HG02642 (cell line): ENCODE measurements around the gene MMP7.
"Not testable (repeated sequence)": the region's sequence is repeated elsewhere in the genome, so short reads cannot be mapped to it uniquely, and the experiment has no call there.

Experiments
- ATAC-seq: cut with Tn5 transposase; IDR thresholded peaks from one replicate; pipeline ENCODE4 v1.9.1; 2021; ENCODE audit warnings: mild to moderate bottlenecking; ENCODE audit not compliant: unreplicated experiment, poor library complexity

The MMP7 gene

DNA sequence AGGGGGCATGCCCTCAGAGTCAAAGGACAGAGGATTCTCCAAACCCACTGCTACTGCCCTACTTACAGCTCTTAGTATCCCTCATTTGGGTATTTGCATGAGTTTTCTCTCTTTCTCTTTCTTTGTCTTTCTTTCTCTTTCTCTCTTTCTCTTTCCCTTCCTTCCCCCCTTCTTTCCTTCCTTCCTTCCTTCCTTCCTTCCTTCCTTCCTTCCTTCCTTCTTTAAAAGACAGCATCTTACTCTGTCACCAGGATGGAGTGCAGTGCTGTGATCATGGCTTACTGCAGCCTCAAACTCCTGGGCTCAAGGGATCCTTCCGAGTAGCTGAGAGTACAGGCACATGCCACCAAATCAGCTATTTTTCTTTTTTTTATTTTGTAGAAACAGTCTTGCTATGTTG lies 14.0 kb upstream of the MMP7 start:
- no peak for ATAC-seq

DNA sequence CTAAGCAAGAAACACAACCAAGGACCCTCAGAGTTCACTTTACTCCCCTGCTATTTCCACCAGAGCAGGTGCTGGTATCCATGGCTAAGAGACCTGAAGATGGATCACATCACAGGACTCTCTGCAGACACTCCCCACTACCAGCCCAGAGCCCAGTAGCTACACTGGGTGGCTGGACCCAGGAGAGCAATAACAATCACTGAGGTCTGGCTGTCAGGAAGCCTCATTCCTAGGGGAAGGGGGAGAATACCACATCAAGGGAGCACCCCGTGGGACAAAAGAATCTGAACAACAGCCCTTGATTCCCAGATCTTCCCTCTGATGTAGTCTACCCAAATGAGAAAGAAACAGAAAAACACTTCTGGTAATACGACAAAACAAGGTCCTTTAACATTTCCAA lies 9.0 kb upstream of the MMP7 start:
- ATAC-seq, result no peak

DNA sequence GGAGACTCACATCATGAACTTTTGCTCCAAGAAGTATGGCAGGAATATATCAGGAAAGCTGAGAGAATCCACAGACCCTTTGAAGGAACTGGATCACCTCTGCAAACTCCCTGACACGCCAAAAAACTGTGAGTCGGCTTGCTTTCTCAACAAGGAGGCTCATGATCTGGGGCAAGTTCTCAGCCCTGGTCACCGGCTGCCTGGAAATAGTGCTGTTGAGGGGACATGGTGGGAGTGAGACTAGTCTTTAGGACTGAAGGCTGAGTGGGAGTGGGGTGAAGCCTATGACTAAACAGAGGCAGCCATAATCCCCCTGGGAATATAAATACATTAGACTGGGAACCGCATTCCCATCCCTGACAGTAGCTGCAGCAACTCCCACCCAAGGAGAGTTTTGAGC lies 8.4 kb upstream of the MMP7 start:
- ATAC-seq, result no peak

DNA sequence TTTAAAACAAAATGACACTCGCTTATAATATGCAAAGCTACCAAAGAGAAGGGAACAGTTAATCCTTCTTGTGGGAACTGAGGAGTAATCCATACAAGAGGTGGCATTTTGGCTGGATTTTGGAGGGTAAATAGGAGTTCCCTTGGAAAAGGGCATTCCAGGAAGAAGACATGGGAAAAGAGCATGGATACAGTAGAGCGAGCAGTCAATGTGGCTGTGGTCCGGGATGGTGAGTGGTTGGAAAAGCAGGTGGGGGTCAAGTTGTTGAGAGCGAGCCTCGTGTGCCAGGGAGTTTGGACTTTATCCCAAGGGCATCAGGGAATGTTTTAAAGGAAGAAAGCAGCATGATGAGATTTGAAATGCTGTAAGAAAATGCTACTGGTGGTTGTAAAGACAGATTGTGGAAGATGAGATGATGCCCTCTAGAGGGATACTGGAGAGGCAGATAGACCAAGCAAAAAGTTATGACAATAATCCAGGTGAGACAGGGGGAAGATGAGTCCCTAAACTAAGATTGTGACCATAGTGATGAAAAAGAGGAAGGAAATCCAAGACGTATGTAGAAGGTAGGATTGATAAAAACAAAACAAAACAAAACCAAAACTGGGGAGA lies 3.8 kb upstream of the MMP7 start:
- ATAC-seq, result peak; percentile 42

DNA sequence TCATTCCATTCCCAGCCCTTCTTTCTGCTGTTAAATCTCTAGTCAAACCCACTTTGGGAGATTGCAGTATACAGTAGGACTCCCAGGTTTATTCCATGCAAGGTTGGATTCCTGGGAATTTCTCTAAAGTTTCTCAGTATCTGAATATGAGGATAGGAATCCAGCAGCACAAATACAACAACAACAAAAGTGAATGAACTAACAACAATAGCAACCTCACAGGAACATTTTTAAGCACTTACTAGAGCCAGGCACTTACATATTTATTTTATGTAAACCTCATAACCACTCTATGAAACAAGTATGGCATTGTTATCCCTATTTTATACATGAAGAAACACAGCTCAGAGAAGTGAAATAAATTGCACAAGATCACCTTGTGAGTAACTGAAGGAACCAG lies 1.9 kb downstream of the MMP7 start:
- no peak for ATAC-seq

DNA sequence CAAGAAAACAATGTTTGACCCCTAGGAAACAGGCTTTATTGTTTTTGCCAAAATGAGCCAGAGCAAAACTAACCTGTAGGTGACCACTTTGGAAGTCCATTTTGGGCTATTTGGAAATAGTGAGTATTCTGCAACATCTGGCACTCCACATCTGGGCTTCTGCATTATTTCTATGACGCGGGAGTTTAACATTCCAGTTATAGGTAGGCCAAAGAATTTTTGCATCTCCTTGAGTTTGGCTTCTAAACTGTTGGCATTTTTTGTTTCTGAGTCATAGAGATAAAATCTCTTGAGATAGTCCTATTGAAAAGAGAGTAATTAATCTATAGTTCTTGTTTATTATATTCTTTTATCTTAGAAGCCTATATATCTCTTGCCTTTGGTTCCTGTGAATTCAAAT lies 2.9 kb downstream of the MMP7 start:
- no peak for ATAC-seq

DNA sequence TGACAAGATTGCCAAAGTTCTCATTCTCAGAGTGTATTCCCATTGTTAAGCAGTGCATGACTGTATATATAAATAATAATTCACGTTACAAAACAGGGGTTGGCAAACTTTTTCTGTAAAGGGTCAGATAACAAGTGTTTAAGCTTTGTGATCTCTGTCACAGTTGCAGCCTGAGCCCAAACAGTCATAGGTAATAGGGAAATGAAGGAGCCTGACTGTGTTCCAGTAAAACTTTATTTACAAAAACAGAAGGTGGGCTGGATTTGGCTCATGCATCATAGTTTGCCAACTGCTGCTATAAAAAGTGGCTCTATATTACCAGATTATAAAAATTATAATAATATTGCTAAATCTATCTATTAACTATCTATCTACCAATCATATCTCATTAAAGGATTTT lies 3.5 kb downstream of the MMP7 start:
- ATAC-seq, result no peak

DNA sequence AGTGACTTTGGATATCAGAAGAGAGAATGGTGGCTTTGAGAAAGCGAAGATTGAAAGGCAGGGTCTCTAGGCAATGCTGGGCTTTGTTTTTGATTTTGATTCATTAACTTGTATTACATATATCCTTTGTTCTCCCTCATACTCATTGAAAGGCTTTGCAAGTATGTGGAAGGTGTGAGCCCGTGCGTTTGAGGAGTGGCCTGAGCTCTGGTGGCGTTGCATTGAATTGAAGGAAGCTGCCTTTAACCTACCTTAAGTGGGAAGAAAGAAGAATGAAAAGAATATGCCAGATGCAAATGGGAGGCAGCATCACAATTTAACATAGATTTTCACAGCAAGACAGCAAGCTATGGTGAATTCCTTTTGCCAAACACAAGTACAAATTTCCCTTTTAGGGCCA lies 6.7 kb downstream of the MMP7 start:
- ATAC-seq, result no peak

DNA sequence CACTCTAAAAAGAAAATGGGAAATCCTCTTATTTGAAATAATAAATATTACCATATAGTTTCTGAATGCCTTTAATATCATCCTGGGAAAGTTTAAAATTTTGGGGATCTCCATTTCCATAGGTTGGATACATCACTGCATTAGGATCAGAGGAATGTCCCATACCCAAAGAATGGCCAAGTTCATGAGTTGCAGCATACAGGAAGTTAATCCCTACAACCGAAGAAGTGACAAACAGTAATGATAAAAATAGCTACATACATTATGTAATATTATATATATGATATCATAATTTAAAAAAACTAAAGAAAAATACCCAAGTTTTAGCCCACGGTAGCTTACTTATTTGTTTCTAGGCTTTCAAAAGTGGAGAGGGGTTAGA lies 7.4 kb downstream of the MMP7 start:
- ATAC-seq, result no peak

DNA sequence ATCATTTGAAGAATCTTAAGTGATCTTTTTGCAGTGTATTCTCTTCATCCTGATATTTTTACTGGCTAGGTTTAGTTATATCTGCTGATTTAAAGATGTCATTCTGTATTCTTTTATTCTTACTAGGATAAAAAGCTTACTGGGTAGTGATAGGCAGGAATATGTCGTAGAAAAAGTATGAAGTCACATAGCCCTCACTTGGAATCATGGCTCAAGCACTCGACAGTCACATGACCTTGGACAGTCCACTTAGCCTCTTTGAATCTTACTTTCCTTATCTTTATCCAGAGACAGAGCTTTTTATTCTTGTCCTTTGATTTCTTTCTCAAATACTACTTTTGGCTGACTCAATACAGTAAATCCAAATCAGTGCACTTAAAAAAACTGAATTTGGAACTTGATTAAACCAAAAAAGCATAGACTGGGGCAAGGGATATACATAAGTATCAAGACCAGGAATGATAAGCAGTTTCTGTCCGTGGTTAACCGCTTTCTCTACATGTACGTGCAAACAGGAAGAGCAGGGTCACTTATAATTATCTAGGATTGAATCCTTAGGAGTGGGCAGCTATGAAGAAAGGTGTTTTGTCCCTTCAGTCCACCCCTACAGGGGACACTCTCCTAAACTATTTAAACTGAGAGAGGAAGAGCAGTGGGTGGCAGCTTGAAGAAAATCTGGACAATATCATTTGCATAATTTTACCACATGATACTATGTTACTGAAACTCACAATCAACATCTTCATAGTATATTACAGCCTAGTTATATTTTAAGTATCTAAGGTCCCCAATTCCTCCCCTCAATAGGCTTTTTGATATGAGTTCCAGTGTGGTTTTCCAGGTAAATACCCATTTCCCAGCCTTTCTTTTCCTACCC lies 8.0 kb downstream of the MMP7 start:
- peak; percentile 49 for ATAC-seq

DNA sequence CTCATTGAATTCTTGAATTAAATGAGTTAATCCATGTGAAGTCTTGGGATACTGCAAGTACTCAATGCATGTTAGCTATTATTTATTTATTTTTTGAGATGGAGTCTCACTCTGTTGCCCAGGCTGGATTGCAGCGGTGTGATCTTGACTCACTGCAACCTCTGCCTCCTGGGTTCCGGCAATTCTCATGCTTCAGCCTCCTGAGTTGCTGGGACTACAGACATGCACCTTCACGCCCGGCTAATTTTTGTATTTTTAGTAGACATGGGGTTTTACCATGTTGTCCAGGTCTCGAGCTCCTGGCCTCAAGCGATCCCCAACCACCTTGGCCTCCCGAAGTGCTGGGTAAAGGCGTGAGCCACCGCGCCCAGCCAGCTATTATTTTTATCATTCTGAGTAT lies 9.4 kb downstream of the MMP7 start:
- ATAC-seq, result no peak

DNA sequence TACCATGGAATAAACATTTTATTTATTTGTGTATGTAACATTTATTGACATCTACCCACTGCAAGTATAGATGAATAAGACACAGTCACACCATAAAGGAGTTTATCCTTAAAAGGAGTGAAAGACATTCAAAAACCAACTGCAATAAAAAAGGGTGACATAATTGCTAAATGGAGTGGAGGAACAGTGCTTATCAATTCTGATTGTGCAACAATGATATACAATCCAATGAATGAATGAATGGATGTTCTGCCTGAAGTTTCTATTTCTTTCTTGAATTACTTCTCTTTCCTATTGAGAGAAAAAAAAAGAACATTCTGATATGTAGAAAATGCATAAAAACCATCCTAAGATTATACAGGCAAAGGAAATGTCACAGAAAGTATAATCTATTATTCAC lies 10.0 kb downstream of the MMP7 start:
- no peak for ATAC-seq

DNA sequence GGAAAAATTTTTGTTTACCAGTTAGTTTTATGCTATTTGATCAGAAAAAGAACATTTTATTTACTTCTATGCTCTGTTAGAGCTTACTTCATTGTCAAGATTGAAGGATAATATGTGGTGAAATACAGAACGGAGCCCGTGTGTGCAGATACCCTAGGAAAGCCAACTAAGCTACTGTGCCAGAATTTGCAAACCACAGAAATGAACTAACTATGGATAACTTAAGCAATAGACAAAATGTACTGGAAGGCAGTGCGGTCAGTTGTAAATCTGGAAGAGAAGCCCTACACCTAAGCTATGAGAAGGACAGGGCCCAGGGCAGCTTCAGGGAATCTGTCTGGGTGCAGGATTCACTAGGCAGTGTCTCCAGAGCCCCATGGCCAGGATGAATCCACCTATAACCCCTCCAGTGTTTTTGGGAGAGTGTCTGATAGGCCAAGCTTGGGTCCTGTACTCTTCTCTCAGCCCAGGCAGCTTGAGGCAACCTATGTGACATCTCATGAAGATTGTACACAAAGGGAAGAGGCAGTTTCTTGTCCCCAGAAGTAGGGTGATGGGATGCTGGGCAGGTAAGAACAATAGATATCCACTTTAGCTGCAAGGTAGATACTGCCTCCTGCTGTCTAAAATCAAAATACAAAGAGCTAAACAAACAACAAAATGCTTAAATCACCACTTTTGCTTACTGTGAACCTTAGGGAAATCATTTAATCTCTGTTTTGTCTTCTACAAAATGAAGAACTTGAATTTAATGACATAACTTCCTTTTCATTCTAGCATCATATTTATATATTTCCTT lies 12.1 kb downstream of the MMP7 start:
- ATAC-seq, result no peak

DNA sequence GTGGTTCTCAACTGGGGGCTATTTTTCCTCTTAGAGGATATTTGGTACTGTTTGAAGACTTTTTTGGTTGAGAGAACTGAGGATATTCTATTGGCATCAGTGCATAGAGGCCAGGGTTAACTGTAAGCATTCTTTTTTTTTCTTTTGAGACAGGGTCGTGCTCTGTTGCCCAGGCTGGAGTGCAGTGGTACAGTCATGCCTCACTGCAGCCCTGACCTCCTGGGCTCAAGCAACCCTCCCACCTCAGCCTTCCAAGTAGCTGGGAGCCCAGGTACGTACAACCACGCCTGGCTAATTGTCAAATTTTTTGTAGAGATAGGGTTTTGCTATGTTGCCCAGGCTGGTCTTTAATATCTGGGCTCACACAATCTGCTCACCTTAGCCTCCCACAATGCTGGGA lies 12.9 kb downstream of the MMP7 start:
- ATAC-seq, result no peak

DNA sequence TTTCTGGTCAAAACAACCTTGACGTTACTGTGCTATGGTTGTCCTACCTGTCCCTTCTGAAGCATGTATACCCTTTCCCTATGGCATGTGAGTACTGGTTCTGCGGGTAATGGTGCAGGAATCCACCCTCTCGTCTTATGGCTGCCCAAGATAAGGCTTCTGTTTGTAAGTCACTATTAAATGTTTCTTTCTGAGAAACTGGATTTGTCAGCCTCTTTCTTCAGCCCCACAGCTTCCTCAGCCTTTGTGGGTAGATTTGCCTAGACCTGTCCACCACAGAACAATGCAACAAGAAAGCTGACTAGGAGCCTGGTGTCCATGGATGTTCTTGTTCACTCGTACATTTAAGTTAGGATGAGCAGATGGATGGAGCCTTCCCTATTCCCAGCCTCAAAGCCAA lies 14.4 kb downstream of the MMP7 start:
- no peak for ATAC-seq

DNA sequence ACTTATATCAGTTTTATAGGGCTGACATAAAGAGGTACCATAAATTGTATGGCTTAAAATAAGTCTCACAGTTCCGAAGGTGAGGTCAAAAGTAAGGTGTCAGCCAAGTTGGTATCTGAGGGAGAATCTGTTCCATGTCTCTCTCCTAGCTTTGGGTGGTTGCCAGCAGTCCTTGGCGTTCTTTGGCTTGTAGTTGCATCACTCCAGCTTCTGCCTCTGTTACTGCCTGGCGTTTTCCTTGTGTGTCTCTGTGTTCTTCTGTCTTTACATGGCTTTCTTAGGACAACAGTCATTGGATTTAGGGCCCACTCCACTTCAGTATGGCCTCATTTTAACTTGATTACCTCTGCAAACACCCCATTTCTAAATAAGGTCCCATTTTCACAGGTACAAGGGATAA lies 16.7 kb downstream of the MMP7 start:
- no peak for ATAC-seq

DNA sequence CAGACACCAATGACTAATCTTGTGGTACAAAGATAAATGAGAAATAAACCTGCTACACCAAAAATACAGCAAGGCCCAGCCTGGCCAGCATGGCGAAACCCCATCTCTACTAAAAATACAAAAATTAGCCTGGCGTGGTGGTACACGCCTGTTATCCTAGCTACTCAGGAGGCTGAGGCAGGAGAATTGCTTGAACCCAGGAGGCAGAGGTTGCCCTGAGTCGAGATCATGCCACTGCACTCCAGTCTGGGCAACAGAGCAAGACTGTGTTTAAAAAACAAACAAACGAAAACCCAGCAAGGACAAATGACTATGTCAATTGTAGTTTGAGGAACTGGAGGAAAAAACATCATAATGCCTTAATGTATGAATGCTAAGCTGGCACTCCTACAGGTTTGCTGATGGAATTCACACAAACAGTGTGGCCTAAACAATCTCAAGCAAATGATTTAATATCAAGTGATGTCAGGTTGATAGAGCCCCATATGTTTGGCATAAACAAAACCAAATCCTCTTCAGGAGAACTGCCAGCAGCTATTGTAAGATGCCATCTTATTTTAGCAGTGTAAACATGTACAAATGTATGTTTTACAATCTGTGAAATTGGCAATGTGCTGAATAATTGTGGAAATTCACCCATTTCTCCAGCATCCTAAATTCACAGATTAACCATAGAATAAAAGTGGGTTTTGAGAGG lies 20.0 kb downstream of the MMP7 start:
- ATAC-seq, result no peak

DNA sequence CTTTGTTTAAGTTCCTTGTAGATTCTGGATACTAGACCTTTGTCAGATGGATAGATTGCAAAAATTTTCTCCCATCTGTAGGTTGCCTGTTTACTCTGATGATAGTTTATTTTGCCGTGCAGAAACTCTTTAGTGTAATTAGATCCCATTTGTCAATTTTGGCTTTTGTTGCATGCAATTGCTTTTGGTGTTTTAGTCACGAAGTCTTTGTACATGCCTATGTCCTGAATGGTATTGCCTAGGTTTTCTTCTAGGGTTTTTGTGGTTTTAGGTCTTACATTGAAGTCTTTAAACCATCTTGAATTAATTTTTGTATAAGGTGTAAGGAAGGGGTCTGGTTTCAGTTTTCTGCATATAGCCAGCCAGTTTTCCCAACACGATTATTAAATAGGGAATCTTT lies 27.7 kb downstream of the MMP7 start:
- ATAC-seq, result not testable (repeated sequence)

DNA sequence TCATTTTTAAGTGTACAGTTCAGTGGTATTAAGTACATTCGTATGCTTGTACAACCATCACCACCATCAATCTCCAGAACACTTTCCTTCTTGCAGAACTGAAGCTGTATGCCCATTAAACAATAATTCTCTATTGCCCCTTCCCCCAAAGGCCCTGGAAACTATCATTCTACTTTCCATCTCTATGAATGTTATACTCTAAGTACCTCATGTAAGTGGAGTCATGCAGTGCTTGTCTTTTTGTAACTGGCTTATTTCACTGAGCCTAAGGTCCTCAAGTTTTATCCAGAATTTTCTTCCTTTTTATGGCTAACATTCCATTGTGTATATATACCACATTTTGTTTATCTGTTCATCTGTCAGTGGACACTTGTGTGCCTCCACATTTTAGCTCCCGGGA lies 29.7 kb downstream of the MMP7 start:
- no peak for ATAC-seq

DNA sequence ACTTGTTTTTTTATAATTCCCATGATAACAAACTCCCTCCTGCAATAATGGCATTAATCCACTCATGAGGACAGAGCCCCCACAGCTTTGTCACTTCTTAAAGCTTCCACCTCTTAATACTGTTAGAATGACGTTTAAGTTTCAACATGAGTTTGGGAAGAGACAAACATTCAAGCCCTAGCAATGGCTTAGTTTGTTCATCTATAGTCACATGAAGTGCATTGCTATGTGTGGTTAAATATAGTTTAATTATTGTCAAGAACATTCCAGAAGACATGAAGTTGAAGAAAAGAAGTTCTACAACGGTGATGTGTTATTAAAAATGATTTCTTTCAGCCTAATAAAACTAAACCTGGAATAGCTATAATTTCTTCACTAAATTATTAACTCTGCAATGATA lies 30.6 kb downstream of the MMP7 start:
- no peak for ATAC-seq

DNA sequence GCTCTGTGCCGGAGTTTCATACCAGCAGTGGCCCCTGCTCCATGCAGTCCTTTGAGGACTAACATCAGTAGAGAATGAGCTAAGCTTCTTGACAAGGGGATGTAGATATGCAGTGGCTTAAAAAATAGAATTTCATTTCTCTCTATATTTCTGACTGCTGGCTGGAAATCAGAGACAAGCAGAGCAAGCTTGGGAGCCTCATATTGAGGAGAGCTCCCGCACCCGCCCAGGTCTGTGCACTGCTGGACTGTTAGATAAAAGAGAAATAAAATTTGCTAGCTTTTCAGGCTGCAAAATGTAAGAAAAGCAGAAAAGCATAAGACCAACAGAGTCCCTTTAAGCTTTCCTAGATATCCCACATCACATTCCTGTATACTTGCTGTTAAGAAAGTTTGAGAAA lies 31.4 kb downstream of the MMP7 start:
- ATAC-seq, result no peak
